ENCODE results near the gene VAX1. TPM values are rescaled to one million over a fixed set of nuclear protein-coding genes. Genes with fewer than 3 reads are reported as not detected.

The VAX1 gene
- total and polyA plus RNA-seq, 2 donors (not counting 1 experiment from before 2014, with no cell fraction given): not detected

DNA sequence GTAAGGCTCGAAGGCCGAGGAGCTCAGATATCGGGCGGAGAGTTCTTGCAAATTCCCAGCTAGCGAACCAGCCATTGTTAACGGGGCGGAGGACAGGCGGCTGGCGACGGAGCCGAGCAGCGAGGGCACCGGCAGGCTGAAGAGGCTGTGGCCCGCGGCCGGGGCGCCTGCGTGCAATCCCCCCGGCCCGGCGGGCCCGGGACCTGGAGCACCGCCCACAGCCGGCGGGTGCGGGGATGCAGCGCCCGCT, 4.1 kb downstream of the VAX1 start:
- no peak for ATAC-seq (ENCODE audit: low read depth)
- TF ChIP-seq CTCF (IDR thresholded peaks at IDR 0.05): no peak
- TF ChIP-seq EZH2 (IDR thresholded peaks at IDR 0.05; ENCODE audit: borderline replicate concordance, insufficient read depth, low read depth, low read length, poor library complexity, severe bottlenecking): no peak
- H3K9me3 ChIP-seq (ENCODE audit: control extremely low read depth in 1 of 3, control insufficient read depth in 2 of 3, insufficient read depth in 1 of 3, low read length in 2 of 3): peaks cover 0 to 45% (median 0%) of the 10 kb centered on the region in 3 donors
- H3K27me3 Mint-ChIP-seq: peaks cover 78% of the 10 kb centered on the region
- intact Hi-C loops (cut with micrococcal nuclease): loop anchor here (5.0 kb wide), 1 partner anchor 33 kb away; no protein-coding TSS in a partner anchor
- peaks cover 15 to 17% of the 10 kb centered on the region in 2 donors for H3K4me1 ChIP-seq (ENCODE audit: control insufficient read depth in 2 of 2, insufficient read depth in 2 of 2, low read length in 2 of 2)
- no peaks in the 10 kb centered on the region for H3K36me3 ChIP-seq (replicated peaks in 1 of 2; ENCODE audit: control extremely low read depth in 1 of 2, control insufficient read depth in 1 of 2, extremely low read depth in 1 of 2, insufficient read depth in 2 of 2, low read length in 1 of 2)
- POLR2A ChIA-PET: no interaction called here
- H3K9me3 Mint-ChIP-seq (ENCODE audit: insufficient read depth): no peaks in the 10 kb centered on the region
- H3K4me1 Mint-ChIP-seq: peaks cover 22% of the 10 kb centered on the region
- WGBS (ENCODE audit: insufficient coverage): 5% methylated on average over 28 of the region's 28 CpGs
- peak; percentile 13 for DNase-seq
- H3K27me3 ChIP-seq (replicated peaks in 1 of 4; ENCODE audit: control extremely low read depth in 1 of 4, control insufficient read depth in 3 of 4, insufficient read depth in 4 of 4, low read length in 3 of 4): peaks cover 0 to 80% (median 53%) of the 10 kb centered on the region in 4 experiments
- no peak overlapping the region for H3K4me3 Mint-ChIP-seq
- H3K27ac Mint-ChIP-seq: no peak overlapping the region
- no peaks in the 10 kb centered on the region for H4K20me1 ChIP-seq (ENCODE audit: control insufficient read depth, insufficient read depth, low read length, poor library complexity, severe bottlenecking)
- no peak overlapping the region for H3K4me3 ChIP-seq (ENCODE audit: control extremely low read depth in 1 of 5, extremely low read depth in 1 of 5, insufficient read depth in 1 of 5, low read depth in 2 of 5, low read length in 4 of 5)
- CTCF ChIA-PET: interaction anchor here (0.7 kb wide), 1 partner anchor 306 kb away, joined by 3 read pairs; no protein-coding TSS in a partner anchor
- no peak overlapping the region for H3K27ac ChIP-seq (ENCODE audit: low read length in 2 of 2)
- no peaks in the 10 kb centered on the region for H3K79me2 ChIP-seq (ENCODE audit: control insufficient read depth, insufficient read depth, low read length)
- no peak overlapping the region for H3K4me2 ChIP-seq (replicated peaks; ENCODE audit: low read depth, low read length, poor library complexity, severe bottlenecking)
- no peak overlapping the region for H3K9ac ChIP-seq (ENCODE audit: low read length)
- H2AFZ ChIP-seq (ENCODE audit: insufficient read depth, low read depth, low read length, poor library complexity, severe bottlenecking): no peak overlapping the region

GRCh38 chr10:117133273-117134055, 4.6 kb downstream of the VAX1 start:
- no peak overlapping the region for H3K4me2 ChIP-seq (replicated peaks; ENCODE audit: low read depth, low read length, poor library complexity, severe bottlenecking)
- ChIA-PET POLR2A (no interaction called here), CTCF (interaction anchor here (0.7 kb wide), 1 partner anchor 306 kb away, joined by 3 read pairs; no protein-coding TSS in a partner anchor)
- H3K9ac ChIP-seq (ENCODE audit: low read length): no peak overlapping the region
- no peaks in the 10 kb centered on the region for H3K79me2 ChIP-seq (ENCODE audit: control insufficient read depth, insufficient read depth, low read length)
- H3K36me3 ChIP-seq (replicated peaks in 1 of 2; ENCODE audit: control extremely low read depth in 1 of 2, control insufficient read depth in 1 of 2, extremely low read depth in 1 of 2, insufficient read depth in 2 of 2, low read length in 1 of 2): no peaks in the 10 kb centered on the region
- H3K4me3 Mint-ChIP-seq: no peak overlapping the region
- H3K27me3 ChIP-seq (replicated peaks in 1 of 4; ENCODE audit: control extremely low read depth in 1 of 4, control insufficient read depth in 3 of 4, insufficient read depth in 4 of 4, low read length in 3 of 4): peaks cover 0 to 76% (median 52%) of the 10 kb centered on the region in 4 experiments
- intact Hi-C loops (cut with micrococcal nuclease): loop anchor here (5.0 kb wide), 1 partner anchor 34 kb away; no protein-coding TSS in a partner anchor
- no peak overlapping the region for H3K27ac ChIP-seq (ENCODE audit: low read length in 2 of 2)
- no peaks in the 10 kb centered on the region for H4K20me1 ChIP-seq (ENCODE audit: control insufficient read depth, insufficient read depth, low read length, poor library complexity, severe bottlenecking)
- H3K9me3 Mint-ChIP-seq (ENCODE audit: insufficient read depth): no peaks in the 10 kb centered on the region
- TF ChIP-seq CTCF (IDR thresholded peaks at IDR 0.05) (no peak), EZH2 (IDR thresholded peaks at IDR 0.05; ENCODE audit: borderline replicate concordance, insufficient read depth, low read depth, low read length, poor library complexity, severe bottlenecking) (no peak)
- ATAC-seq (ENCODE audit: low read depth): no peak
- WGBS (ENCODE audit: insufficient coverage): 15% methylated on average over 29 of the region's 30 CpGs
- H3K4me3 ChIP-seq (ENCODE audit: control extremely low read depth in 1 of 5, extremely low read depth in 1 of 5, insufficient read depth in 1 of 5, low read depth in 2 of 5, low read length in 4 of 5): no peak overlapping the region
- peaks cover 15 to 17% of the 10 kb centered on the region in 2 donors for H3K4me1 ChIP-seq (ENCODE audit: control insufficient read depth in 2 of 2, insufficient read depth in 2 of 2, low read length in 2 of 2)
- H3K27ac Mint-ChIP-seq: peak overlapping the region; percentile 37
- H3K27me3 Mint-ChIP-seq: peaks cover 79% of the 10 kb centered on the region
- DNase-seq: peak; percentile 13
- peaks cover 0 to 45% (median 0%) of the 10 kb centered on the region in 3 donors for H3K9me3 ChIP-seq (ENCODE audit: control extremely low read depth in 1 of 3, control insufficient read depth in 2 of 3, insufficient read depth in 1 of 3, low read length in 2 of 3)
- peak overlapping the region; percentile 2 for H2AFZ ChIP-seq (ENCODE audit: insufficient read depth, low read depth, low read length, poor library complexity, severe bottlenecking)
- H3K4me1 Mint-ChIP-seq: peaks cover 22% of the 10 kb centered on the region
